ENCODE data around the gene CCDC179.

The CCDC179 gene

DNA sequence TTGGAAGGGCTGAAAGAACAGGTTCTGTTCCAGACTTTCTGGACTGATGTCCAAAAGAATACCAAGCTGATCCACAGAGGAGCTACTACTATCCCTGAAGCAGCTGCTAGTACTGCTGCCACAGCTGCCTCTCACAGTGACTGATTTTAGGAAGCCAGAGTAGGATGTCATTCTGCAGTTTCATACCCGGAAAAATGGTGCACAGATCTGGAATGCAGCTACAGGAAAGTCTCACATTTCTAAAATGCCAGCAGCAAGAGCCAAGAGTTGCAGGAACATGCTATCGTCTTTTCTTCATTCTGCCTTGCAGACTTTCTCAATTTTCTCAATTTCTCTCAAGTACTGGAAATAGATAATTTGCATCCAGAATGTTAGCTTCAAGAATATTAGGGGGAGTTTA is 19.4 kb upstream of the CCDC179 start:
- CTCF ChIA-PET, result no interaction called here
- H3K36me3 ChIP-seq (ENCODE audit: control insufficient read depth in 4 of 4, insufficient read depth in 4 of 4, low read length in 3 of 4), result no peaks in the 10 kb centered on the region
- H3K27ac ChIP-seq (ENCODE audit: insufficient read depth in 1 of 2, low read depth in 1 of 2, low read length in 2 of 2, poor library complexity in 1 of 2, severe bottlenecking in 2 of 2), result no peak overlapping the region
- peak in 1 of 3 donors; percentile 6 for DNase-seq
- H3K4me3 ChIP-seq (ENCODE audit: control insufficient read depth in 1 of 7, extremely low read depth in 1 of 7, insufficient read depth in 4 of 7, low read depth in 2 of 7, low read length in 6 of 7), result no peak overlapping the region
- POLR2A ChIA-PET, result interaction anchor here (0.6 kb wide), 1 partner anchor 187 kb away, joined by 3 read pairs; no protein-coding TSS in a partner anchor
- no peaks in the 10 kb centered on the region for H3K27me3 ChIP-seq (replicated peaks in 2 of 5; ENCODE audit: control insufficient read depth in 4 of 5, insufficient read depth in 5 of 5, low read length in 4 of 5)
- H3K4me1 ChIP-seq (ENCODE audit: control extremely low read depth in 1 of 4, control insufficient read depth in 4 of 4, insufficient read depth in 4 of 4, low read length in 3 of 4), result no peaks in the 10 kb centered on the region
- H3K9me3 ChIP-seq (ENCODE audit: control extremely low read depth in 1 of 5, control insufficient read depth in 4 of 5, insufficient read depth in 2 of 5, low read depth in 1 of 5, low read length in 4 of 5), result no peaks in the 10 kb centered on the region
- WGBS (ENCODE audit: insufficient coverage), result 33% methylated on average over 1 of the region's 2 CpGs

DNA sequence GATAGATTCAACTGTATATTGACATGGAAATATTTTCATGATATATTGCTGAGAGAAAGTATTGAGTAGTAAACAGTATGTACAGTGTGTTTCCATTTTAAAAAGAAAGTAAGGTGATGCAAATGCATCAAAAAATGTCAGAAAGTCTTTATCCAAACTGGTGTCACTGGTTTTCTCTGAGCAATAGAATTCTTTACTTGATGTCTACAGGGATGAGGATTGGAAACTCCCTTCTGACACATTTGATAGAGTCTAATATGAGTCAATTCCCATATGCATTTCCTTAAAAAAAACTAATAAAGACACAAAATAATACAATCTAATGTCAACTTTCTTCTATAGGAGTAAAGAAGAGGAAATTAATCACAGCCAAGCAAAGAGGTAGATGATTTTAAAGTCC is 18.3 kb upstream of the CCDC179 start:
- DNase-seq, result no peak
- CTCF ChIA-PET, result no interaction called here
- no peaks in the 10 kb centered on the region for H3K9me3 ChIP-seq (ENCODE audit: control extremely low read depth in 1 of 5, control insufficient read depth in 4 of 5, insufficient read depth in 2 of 5, low read depth in 1 of 5, low read length in 4 of 5)
- POLR2A ChIA-PET, result no interaction called here
- no peaks in the 10 kb centered on the region for H3K27me3 ChIP-seq (replicated peaks in 2 of 5; ENCODE audit: control insufficient read depth in 4 of 5, insufficient read depth in 5 of 5, low read length in 4 of 5)
- H3K36me3 ChIP-seq (ENCODE audit: control insufficient read depth in 4 of 4, insufficient read depth in 4 of 4, low read length in 3 of 4), result no peaks in the 10 kb centered on the region
- no peak overlapping the region for H3K27ac ChIP-seq (ENCODE audit: insufficient read depth in 1 of 2, low read depth in 1 of 2, low read length in 2 of 2, poor library complexity in 1 of 2, severe bottlenecking in 2 of 2)
- H3K4me1 ChIP-seq (ENCODE audit: control extremely low read depth in 1 of 4, control insufficient read depth in 4 of 4, insufficient read depth in 4 of 4, low read length in 3 of 4), result no peaks in the 10 kb centered on the region
- H3K4me3 ChIP-seq (ENCODE audit: control insufficient read depth in 1 of 7, extremely low read depth in 1 of 7, insufficient read depth in 4 of 7, low read depth in 2 of 7, low read length in 6 of 7), result no peak overlapping the region

DNA sequence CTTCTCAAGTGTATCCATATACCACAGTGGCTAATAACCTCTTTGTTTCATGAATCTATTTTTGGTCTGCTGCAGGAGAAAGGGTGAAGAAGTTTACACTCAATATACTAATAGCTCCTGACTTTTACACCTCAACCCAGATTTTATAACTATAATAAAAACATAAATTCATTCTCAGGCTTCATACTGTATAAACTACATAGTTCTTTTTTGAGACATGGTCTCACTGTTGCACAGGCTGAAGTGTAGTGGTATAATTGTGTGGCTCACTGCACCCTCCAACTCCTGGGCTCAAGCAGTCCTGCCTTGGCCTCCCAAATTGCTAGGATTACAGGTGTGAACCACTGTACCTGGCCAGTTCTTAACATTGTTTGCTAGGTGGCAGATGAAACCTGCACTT is 17.8 kb upstream of the CCDC179 start:
- Histone ChIP-seq H3K4me3 (ENCODE audit: control insufficient read depth in 1 of 7, extremely low read depth in 1 of 7, insufficient read depth in 4 of 7, low read depth in 2 of 7, low read length in 6 of 7) (no peak overlapping the region), H3K27me3 (replicated peaks in 2 of 5; ENCODE audit: control insufficient read depth in 4 of 5, insufficient read depth in 5 of 5, low read length in 4 of 5) (no peaks in the 10 kb centered on the region), H3K9me3 (ENCODE audit: control extremely low read depth in 1 of 5, control insufficient read depth in 4 of 5, insufficient read depth in 2 of 5, low read depth in 1 of 5, low read length in 4 of 5) (no peaks in the 10 kb centered on the region), H3K4me1 (ENCODE audit: control extremely low read depth in 1 of 4, control insufficient read depth in 4 of 4, insufficient read depth in 4 of 4, low read length in 3 of 4) (no peaks in the 10 kb centered on the region), H3K27ac (ENCODE audit: insufficient read depth in 1 of 2, low read depth in 1 of 2, low read length in 2 of 2, poor library complexity in 1 of 2, severe bottlenecking in 2 of 2) (no peak overlapping the region), H3K36me3 (ENCODE audit: control insufficient read depth in 4 of 4, insufficient read depth in 4 of 4, low read length in 3 of 4) (no peaks in the 10 kb centered on the region)
- ChIA-PET CTCF (no interaction called here), POLR2A (no interaction called here)
- DNase-seq, result no peak

DNA sequence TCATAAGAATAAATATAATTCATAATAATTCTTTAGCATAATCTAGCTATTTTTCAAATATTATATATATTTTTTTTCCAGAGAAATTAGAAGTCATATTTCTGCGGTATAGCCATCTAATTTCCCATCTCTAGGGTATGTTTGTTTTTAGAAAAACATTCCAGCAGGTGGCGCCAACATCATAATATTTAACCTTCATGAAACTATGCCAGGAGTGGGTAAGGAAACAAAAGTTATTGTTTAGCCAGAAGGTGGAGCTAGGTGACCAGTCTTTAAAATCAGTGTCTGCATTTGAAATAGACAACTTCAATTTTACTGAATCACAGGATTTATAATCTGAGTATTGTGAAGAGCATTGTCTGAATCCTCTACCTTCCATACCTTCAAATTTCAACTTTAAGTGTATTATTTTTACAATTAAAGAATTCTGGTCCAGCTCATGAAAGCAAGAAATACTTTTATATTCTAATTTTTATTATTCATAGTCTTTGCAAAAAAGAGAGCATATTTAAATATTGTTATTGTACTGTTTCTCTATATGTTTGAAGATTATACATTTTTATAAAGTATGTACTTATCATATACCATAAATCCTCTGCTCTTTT is 15.7 kb upstream of the CCDC179 start:
- H3K36me3 ChIP-seq (ENCODE audit: control insufficient read depth in 4 of 4, insufficient read depth in 4 of 4, low read length in 3 of 4), result no peaks in the 10 kb centered on the region
- ChIA-PET POLR2A (no interaction called here), CTCF (interaction anchor here (0.9 to 3.0 kb wide), 15 partner anchors 8 to 1517 kb away, joined by 3 to 13 read pairs (median 4); partner anchors contain the start of genes CCDC179 and SVIP)
- H3K27ac ChIP-seq (ENCODE audit: insufficient read depth in 1 of 2, low read depth in 1 of 2, low read length in 2 of 2, poor library complexity in 1 of 2, severe bottlenecking in 2 of 2), result no peak overlapping the region
- DNase-seq, result peak; percentile 84 to 91 (median 88)
- H3K9me3 ChIP-seq (ENCODE audit: control extremely low read depth in 1 of 5, control insufficient read depth in 4 of 5, insufficient read depth in 2 of 5, low read depth in 1 of 5, low read length in 4 of 5), result no peaks in the 10 kb centered on the region
- H3K4me1 ChIP-seq (ENCODE audit: control extremely low read depth in 1 of 4, control insufficient read depth in 4 of 4, insufficient read depth in 4 of 4, low read length in 3 of 4), result no peaks in the 10 kb centered on the region
- no CpG with 5 or more reads among the region's 2 CpGs for WGBS (ENCODE audit: insufficient coverage)
- H3K4me3 ChIP-seq (ENCODE audit: control insufficient read depth in 1 of 7, extremely low read depth in 1 of 7, insufficient read depth in 4 of 7, low read depth in 2 of 7, low read length in 6 of 7), result no peak overlapping the region
- no peaks in the 10 kb centered on the region for H3K27me3 ChIP-seq (replicated peaks in 2 of 5; ENCODE audit: control insufficient read depth in 4 of 5, insufficient read depth in 5 of 5, low read length in 4 of 5)

DNA sequence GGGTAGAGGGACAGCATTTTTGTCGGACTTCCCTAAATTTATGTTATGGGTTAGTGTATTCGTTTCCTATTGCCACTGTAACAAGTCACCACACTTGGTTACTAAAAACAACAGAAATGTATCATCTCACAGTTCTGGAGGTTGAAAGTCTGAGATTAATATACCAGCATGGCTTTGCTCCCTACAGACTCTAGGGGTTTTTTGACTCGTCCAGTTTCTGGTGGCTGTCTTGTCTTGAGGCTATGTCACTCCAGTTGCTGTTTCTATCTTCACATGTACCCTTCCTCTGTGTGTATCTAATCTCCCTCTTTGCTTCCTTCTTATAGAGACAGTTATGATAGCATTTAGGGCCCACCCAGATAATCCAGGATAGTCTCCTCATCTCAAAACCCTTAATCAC is 9.1 kb upstream of the CCDC179 start:
- H3K36me3 ChIP-seq (ENCODE audit: control insufficient read depth in 4 of 4, insufficient read depth in 4 of 4, low read length in 3 of 4), result peaks cover 0 to 4% (median 2%) of the 10 kb centered on the region in 4 experiments
- H3K27me3 ChIP-seq (replicated peaks in 2 of 5; ENCODE audit: control insufficient read depth in 4 of 5, insufficient read depth in 5 of 5, low read length in 4 of 5), result no peaks in the 10 kb centered on the region
- CTCF ChIA-PET, result no interaction called here
- POLR2A ChIA-PET, result interaction anchor here (0.6 kb wide), 1 partner anchor 18 kb away, joined by 4 read pairs; no protein-coding TSS in a partner anchor
- no peaks in the 10 kb centered on the region for H3K4me1 ChIP-seq (ENCODE audit: control extremely low read depth in 1 of 4, control insufficient read depth in 4 of 4, insufficient read depth in 4 of 4, low read length in 3 of 4)
- peak in 2 of 3 donors; percentile 5 to 16 for DNase-seq
- no CpG with 5 or more reads among the region's 3 CpGs for WGBS (ENCODE audit: insufficient coverage)
- H3K4me3 ChIP-seq (ENCODE audit: control insufficient read depth in 1 of 7, extremely low read depth in 1 of 7, insufficient read depth in 4 of 7, low read depth in 2 of 7, low read length in 6 of 7), result no peak overlapping the region
- H3K9me3 ChIP-seq (ENCODE audit: control extremely low read depth in 1 of 5, control insufficient read depth in 4 of 5, insufficient read depth in 2 of 5, low read depth in 1 of 5, low read length in 4 of 5), result no peaks in the 10 kb centered on the region
- H3K27ac ChIP-seq (ENCODE audit: insufficient read depth in 1 of 2, low read depth in 1 of 2, low read length in 2 of 2, poor library complexity in 1 of 2, severe bottlenecking in 2 of 2), result no peak overlapping the region

DNA sequence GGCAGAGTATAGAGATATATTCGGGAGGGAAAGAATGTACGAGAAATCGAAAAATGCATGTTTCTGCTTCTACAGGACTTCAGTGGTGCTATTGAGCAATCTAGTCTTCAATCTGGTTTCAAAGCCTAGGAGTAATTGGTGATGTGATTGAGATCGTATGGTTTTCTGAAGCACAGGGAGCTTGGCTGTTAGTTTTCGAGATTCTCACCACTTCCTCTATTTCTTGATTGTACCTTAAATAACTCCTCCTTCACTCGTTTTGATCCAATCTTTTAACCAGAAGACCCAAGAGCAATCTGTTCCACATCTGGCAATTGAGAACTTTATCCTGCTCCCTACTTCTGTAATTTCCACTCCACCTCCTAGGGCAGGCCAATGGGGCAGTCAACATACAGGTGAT is 518 bp downstream of the CCDC179 start:
- 80% methylated on average over 6 of the region's 6 CpGs for WGBS (ENCODE audit: insufficient coverage)
- POLR2A ChIA-PET, result no interaction called here
- no peak overlapping the region for H3K4me3 ChIP-seq (ENCODE audit: control insufficient read depth in 1 of 7, extremely low read depth in 1 of 7, insufficient read depth in 4 of 7, low read depth in 2 of 7, low read length in 6 of 7)

DNA sequence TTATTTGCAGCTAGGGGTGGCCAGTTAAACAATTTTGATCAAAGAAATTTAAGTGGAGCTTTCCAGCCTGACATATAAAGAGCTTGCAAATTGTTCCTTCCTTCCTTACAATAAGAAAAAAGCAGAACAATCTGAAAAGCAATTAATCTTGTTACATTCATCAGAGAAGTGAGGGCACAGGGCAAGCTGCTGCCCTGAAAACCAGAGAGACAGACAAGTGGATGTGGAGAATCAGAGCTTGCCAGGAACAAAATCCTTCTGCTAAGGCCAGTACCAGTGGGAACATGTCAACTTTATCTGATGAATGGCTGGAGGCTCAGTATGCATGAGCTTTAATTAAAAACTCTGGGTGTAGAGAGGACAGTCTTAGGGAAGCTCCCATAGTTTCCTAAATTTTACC is 8.8 kb downstream of the CCDC179 start:
- DNase-seq, result peak in 2 of 3 donors; percentile 58 to 74
- Histone ChIP-seq H3K36me3 (ENCODE audit: control insufficient read depth in 4 of 4, insufficient read depth in 4 of 4, low read length in 3 of 4) (no peaks in the 10 kb centered on the region), H3K27me3 (replicated peaks in 2 of 5; ENCODE audit: control insufficient read depth in 4 of 5, insufficient read depth in 5 of 5, low read length in 4 of 5) (no peaks in the 10 kb centered on the region), H3K9me3 (ENCODE audit: control extremely low read depth in 1 of 5, control insufficient read depth in 4 of 5, insufficient read depth in 2 of 5, low read depth in 1 of 5, low read length in 4 of 5) (peaks cover 0 to 5% (median 0%) of the 10 kb centered on the region in 5 experiments), H3K4me3 (ENCODE audit: control insufficient read depth in 1 of 7, extremely low read depth in 1 of 7, insufficient read depth in 4 of 7, low read depth in 2 of 7, low read length in 6 of 7) (no peak overlapping the region), H3K27ac (ENCODE audit: insufficient read depth in 1 of 2, low read depth in 1 of 2, low read length in 2 of 2, poor library complexity in 1 of 2, severe bottlenecking in 2 of 2) (no peak overlapping the region), H3K4me1 (ENCODE audit: control extremely low read depth in 1 of 4, control insufficient read depth in 4 of 4, insufficient read depth in 4 of 4, low read length in 3 of 4) (peaks cover 0 to 12% (median 5%) of the 10 kb centered on the region in 4 experiments)
- POLR2A ChIA-PET, result interaction anchor here (0.5 to 0.6 kb wide), 2 partner anchors 18 to 1004 kb away, joined by 4 to 5 read pairs; no protein-coding TSS in a partner anchor
- CTCF ChIA-PET, result interaction anchor here (0.7 to 1.4 kb wide), 2 partner anchors 13 to 1878 kb away, joined by 3 read pairs; no protein-coding TSS in a partner anchor

More for the DNA sequence above, 518 bp downstream of the CCDC179 start:
- peaks cover 0 to 6% (median 0%) of the 10 kb centered on the region in 4 experiments for H3K36me3 ChIP-seq (ENCODE audit: control insufficient read depth in 4 of 4, insufficient read depth in 4 of 4, low read length in 3 of 4)
- no peaks in the 10 kb centered on the region for H3K9me3 ChIP-seq (ENCODE audit: control extremely low read depth in 1 of 5, control insufficient read depth in 4 of 5, insufficient read depth in 2 of 5, low read depth in 1 of 5, low read length in 4 of 5)
- H3K4me1 ChIP-seq (ENCODE audit: control extremely low read depth in 1 of 4, control insufficient read depth in 4 of 4, insufficient read depth in 4 of 4, low read length in 3 of 4), result no peaks in the 10 kb centered on the region
- no peak overlapping the region for H3K27ac ChIP-seq (ENCODE audit: insufficient read depth in 1 of 2, low read depth in 1 of 2, low read length in 2 of 2, poor library complexity in 1 of 2, severe bottlenecking in 2 of 2)
- H3K27me3 ChIP-seq (replicated peaks in 2 of 5; ENCODE audit: control insufficient read depth in 4 of 5, insufficient read depth in 5 of 5, low read length in 4 of 5), result no peaks in the 10 kb centered on the region
- DNase-seq, result peak in 2 of 3 donors; percentile 3 to 6
- CTCF ChIA-PET, result interaction anchor here (2.2 kb wide), 1 partner anchor 17 kb away, joined by 5 read pairs; no protein-coding TSS in a partner anchor
